ENCODE measurements around the gene FTH1. TPM values are rescaled to one million over a fixed set of nuclear protein-coding genes. Genes with fewer than 3 reads are reported as not detected.

FTH1 gene
- total and polyA plus RNA-seq, 2 of the 13 experiments (the other 11 are each of a cell fraction or from before 2014, with no cell fraction given): 607 to 760 TPM

DNA sequence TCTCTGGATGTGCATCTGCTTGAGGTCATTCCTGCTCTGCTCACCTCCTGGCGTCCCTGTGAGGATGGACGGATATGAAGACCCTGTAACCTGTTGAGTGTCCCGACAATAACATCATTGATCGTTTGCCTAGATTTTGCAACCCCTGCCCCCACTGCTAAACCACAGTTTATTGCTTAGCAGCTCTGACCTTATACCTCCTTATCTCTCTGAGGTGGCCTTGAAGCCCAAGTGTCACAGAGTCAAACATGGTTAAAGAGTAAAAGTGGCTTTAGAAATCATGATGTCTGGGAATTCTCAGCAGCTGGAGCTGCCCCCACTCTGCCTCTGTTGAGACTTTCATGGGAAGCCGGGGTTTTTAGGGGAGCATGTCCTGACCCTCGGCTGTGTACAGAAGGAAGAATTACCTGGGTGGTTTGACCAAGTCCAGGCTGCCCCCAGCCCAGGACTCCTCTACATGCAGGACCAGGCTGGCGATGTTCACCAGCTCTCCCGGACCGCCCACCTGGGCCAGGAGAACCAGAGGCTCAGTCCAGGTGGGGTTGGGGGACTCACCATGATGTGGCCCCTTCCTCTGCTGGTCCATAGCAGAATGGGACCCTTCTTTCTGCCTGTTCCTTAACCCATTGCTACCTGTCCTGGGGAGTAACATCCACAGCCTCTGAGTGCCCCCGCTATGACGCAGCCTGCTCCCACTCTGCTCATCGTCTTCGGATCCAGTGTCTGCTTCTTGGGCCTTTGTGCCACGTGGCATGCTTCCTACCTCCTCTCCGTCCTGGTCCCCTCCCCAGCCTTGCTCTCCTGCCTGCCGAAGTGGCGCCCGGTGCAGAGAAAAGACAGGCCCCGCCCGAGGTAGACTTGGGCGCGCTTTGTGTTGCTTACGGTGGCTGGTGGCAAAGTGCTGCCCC is 33.4 kb upstream of the FTH1 start (continued):
- TF ChIP-seq, protein P1, sequence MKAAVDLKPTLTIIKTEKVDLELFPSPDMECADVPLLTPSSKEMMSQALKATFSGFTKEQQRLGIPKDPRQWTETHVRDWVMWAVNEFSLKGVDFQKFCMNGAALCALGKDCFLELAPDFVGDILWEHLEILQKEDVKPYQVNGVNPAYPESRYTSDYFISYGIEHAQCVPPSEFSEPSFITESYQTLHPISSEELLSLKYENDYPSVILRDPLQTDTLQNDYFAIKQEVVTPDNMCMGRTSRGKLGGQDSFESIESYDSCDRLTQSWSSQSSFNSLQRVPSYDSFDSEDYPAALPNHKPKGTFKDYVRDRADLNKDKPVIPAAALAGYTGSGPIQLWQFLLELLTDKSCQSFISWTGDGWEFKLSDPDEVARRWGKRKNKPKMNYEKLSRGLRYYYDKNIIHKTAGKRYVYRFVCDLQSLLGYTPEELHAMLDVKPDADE (CRISPR knock-in tag; IDR thresholded peaks at IDR 0.05): no peak
- TF ChIP-seq ZXDC (CRISPR knock-in tag; IDR thresholded peaks at IDR 0.05) (no peak), PRPF4 (IDR thresholded peaks at IDR 0.05; ENCODE audit: low read depth, low read length, poor library complexity, severe bottlenecking) (peak; percentile 43), TCF7 (IDR thresholded peaks at IDR 0.05; ENCODE audit: low read depth) (0 out of 2 replicates have a peak, but pooled peaks have one; percentile 15), SP4 (CRISPR knock-in tag; IDR thresholded peaks at IDR 0.05) (no peak), ZSCAN12 (CRISPR knock-in tag; IDR thresholded peaks at IDR 0.05) (no peak), CC2D1A (CRISPR knock-in tag; IDR thresholded peaks at IDR 0.05) (no peak), ERF (CRISPR knock-in tag; IDR thresholded peaks at IDR 0.05) (no peak; the same call in 1 of the 2 replicates), RXRB (CRISPR knock-in tag; IDR thresholded peaks at IDR 0.05; ENCODE audit: borderline replicate concordance) (peak; percentile 84), ZNF337 (CRISPR knock-in tag; IDR thresholded peaks at IDR 0.05; ENCODE audit: borderline replicate concordance, low read depth) (peak; percentile 58; the same call in 1 of the 2 replicates), ZNF576 (CRISPR knock-in tag; IDR thresholded peaks at IDR 0.05) (no peak), ZNF549 (CRISPR knock-in tag; IDR thresholded peaks at IDR 0.05) (no peak), SIN3A (IDR thresholded peaks at IDR 0.05; ENCODE audit: borderline replicate concordance, low read depth, low read length) (no peak), ARNT (IDR thresholded peaks at IDR 0.05) (no peak), KLF16 (CRISPR knock-in tag; IDR thresholded peaks at IDR 0.05) (peak in 1 of 2 experiments; percentile 39; a peak in 1 of 4 replicates)
- TF ChIP-seq, protein P2, sequence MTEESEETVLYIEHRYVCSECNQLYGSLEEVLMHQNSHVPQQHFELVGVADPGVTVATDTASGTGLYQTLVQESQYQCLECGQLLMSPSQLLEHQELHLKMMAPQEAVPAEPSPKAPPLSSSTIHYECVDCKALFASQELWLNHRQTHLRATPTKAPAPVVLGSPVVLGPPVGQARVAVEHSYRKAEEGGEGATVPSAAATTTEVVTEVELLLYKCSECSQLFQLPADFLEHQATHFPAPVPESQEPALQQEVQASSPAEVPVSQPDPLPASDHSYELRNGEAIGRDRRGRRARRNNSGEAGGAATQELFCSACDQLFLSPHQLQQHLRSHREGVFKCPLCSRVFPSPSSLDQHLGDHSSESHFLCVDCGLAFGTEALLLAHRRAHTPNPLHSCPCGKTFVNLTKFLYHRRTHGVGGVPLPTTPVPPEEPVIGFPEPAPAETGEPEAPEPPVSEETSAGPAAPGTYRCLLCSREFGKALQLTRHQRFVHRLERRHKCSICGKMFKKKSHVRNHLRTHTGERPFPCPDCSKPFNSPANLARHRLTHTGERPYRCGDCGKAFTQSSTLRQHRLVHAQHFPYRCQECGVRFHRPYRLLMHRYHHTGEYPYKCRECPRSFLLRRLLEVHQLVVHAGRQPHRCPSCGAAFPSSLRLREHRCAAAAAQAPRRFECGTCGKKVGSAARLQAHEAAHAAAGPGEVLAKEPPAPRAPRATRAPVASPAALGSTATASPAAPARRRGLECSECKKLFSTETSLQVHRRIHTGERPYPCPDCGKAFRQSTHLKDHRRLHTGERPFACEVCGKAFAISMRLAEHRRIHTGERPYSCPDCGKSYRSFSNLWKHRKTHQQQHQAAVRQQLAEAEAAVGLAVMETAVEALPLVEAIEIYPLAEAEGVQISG (CRISPR knock-in tag; IDR thresholded peaks at IDR 0.05): no peak
- TF ChIP-seq, protein P3, sequence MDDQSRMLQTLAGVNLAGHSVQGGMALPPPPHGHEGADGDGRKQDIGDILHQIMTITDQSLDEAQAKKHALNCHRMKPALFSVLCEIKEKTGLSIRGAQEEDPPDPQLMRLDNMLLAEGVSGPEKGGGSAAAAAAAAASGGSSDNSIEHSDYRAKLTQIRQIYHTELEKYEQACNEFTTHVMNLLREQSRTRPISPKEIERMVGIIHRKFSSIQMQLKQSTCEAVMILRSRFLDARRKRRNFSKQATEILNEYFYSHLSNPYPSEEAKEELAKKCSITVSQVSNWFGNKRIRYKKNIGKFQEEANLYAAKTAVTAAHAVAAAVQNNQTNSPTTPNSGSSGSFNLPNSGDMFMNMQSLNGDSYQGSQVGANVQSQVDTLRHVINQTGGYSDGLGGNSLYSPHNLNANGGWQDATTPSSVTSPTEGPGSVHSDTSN (CRISPR knock-in tag; IDR thresholded peaks at IDR 0.05; ENCODE audit: borderline replicate concordance): no peak

Measured in HepG2 (cell line).